GM19043 (cell line): ENCODE data around the gene RFK.

ENCODE experiments used
- ATAC-seq: cut with Tn5 transposase; IDR thresholded peaks from one replicate; pipeline ENCODE4 v1.9.1; 2021; ENCODE audit warnings: low read depth; ENCODE audit not compliant: unreplicated experiment

Gene RFK

DNA sequence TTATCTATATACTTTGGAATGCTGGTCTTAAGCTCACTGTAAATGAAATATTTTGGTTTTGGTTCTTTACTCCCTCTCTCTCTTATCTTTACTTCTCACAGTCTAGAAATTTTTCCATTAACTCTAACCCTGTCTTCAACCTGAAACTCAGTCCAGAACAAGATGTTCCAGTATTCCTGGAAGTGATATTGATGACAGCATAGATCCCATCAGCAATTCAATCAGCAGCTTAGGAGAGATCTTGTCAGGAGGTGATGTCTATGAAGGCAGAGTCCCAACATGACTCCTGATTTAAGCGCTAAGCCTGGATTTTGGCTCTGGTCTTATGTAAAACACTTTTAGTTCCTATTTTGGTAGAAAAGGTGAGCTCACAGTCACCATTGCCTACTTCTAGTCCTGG lies 52.6 kb downstream of the RFK start:
- no peak for ATAC-seq

DNA sequence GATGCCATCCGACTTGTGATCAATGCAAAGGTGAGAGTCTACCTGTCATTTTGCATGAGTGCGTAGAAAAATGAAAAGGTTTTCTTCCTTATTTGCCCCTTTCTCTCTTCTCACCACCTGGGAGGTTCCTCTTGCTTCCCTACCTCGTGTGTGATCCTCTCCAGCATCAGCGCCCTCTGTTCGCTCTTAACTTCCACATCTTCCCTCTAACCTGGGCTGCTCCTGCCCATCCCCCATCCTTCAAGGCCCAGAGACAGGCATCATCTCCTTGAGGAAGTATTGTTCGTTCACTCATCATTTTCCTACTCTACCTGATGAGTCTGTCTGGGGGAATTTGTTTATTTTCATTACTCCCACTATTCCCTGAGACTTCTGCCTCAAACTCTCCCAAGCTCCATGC lies 55.8 kb downstream of the RFK start:
- no peak for ATAC-seq

DNA sequence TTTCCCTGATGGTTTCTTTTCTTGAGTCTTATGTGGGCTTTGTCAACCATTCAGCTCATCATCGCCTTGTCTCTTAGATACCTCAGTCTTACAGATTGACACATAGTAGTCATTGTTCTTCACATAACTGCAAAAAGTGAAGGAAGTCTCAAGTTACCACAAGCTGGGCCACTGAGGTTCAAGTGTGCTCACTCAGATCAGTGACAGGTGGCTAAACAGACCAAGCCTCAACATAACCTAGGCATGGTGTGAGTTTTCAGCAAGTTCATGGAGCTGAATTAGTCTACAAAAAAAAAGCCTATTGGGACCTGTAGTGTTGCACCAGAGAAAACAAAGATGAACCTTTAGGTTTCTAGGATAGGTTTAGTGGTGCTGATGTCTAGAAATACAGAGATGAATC lies 58.2 kb downstream of the RFK start:
- no peak for ATAC-seq
